Activated CD8-positive, alpha-beta memory T cell treated with anti-CD3 and anti-CD28 coated beads, Interleukin-2, amount 50 U/mL, for 24 hours (primary cell): Measurements from ENCODE around the gene NECTIN3.

ENCODE experiments used
- DNase-seq: peaks from one replicate; pipeline ENCODE4 v3.0.0-alpha.2; 2020; ENCODE audit errors: extremely low read depth

Gene NECTIN3, protein sequence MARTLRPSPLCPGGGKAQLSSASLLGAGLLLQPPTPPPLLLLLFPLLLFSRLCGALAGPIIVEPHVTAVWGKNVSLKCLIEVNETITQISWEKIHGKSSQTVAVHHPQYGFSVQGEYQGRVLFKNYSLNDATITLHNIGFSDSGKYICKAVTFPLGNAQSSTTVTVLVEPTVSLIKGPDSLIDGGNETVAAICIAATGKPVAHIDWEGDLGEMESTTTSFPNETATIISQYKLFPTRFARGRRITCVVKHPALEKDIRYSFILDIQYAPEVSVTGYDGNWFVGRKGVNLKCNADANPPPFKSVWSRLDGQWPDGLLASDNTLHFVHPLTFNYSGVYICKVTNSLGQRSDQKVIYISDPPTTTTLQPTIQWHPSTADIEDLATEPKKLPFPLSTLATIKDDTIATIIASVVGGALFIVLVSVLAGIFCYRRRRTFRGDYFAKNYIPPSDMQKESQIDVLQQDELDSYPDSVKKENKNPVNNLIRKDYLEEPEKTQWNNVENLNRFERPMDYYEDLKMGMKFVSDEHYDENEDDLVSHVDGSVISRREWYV

DNA sequence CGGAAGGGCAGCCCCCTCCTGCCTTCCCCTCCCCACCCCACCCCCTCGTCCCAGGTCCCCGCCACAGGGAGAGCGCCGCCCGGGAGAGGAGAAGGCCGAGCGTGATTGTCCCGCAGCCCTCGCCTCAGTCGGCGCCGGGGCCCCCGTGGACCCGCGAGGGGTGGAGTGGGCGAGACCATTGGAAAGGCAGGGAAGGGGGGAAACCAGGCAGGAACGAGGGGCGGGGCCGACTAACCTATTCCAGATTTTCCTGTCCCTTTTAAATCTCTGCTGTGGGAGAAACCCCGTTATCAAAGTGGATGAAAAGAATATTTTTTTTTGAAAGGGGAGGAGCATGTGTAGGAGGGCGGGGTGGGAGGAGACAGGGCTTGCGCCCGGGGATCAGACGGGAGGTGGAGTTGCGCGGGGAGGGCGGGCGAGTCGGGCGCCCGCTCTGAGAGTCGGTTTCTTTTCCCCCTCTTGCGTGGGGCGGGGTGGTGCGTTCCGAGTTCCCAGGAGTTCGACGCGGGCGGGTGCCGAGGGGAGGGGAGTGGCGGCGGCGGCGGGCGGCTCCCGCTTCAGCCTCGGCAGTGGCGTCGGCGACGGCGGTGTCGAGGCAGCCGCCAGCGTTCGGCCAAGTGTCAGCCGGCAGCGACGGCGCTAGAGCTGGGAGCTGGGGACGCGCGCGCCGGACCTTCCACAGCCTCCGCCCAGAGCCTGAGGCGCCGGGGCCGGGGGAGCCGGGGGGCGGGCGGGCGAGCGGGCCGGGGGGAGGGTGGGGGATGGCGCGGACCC, at the start of gene NECTIN3:
TSS of gene NECTIN3 (plus strand) at position 560 of the 774 bp plus-strand sequence. CDS start at position 762, 202 bp downstream.
- DNase-seq: peak; percentile 57

DNA sequence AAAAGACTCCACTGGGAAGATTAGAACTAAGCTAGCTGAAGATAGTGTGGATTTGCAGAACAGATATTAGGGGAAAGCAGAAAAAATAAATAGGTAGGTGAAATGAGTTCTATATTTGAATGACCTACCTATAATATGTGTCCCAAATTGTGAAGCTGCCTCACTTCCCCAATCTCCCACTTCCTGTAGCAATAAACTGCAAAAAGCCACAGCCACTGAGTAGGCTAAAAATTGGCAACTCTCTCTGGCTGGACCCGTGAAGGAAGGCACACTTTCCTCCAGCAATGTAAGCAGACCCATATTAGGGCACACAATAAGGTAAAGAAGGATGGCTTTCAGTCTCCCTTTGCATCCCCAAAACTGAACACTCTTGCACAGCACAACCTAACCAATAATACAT, 43.7 kb upstream of the NECTIN3 start:
- no peak for DNase-seq

- DNase-seq: no peak
Observed at GRCh38 chr3:111031538-111031937, 40.1 kb upstream of the NECTIN3 start.

GRCh38 chr3:111032677-111033076, 38.9 kb upstream of the NECTIN3 start:
- DNase-seq: no peak

- DNase-seq: no peak
Observed at GRCh38 chr3:111033470-111034050, 38.1 kb upstream of the NECTIN3 start.

DNA sequence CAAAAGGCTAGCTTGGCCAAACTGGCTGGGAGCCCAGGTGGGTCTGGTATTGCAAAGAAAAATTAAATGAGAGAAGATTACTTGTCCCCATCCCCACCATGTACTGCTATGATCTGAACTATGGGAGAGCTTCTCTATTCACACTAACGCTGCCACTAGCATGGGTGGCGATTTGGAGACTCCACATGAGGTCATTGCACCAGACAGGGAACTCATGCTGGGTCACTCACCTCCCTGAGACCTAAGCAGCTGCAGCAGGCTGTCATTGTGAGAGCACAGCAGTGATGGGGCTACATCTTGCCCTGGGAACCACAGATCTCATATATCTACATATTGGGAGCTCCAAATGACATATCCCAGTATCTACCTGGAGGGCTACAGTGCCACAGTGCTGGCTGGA, 36.3 kb upstream of the NECTIN3 start:
- no peak for DNase-seq

GRCh38 chr3:111035902-111036301, 35.7 kb upstream of the NECTIN3 start:
- no peak for DNase-seq

DNA sequence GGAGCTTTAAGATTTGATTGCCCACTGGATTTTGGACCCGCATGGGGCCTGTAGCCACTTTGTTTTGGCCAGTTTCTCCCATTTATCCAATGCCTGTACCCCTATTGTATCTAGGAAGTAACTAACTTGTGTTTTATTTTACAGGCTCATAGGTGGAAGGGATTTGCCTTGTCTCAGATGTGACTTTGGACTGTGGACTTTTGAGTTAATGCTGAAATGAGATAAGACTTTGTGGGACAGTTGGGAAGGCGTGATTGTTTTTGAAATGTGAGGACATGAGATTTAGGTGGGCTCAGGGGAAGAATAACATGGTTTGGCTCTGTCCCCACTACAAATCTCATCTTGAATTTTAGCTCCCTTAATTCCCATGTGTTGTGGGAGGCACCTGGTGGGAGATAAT, 30.7 kb upstream of the NECTIN3 start:
- no peak for DNase-seq

DNA sequence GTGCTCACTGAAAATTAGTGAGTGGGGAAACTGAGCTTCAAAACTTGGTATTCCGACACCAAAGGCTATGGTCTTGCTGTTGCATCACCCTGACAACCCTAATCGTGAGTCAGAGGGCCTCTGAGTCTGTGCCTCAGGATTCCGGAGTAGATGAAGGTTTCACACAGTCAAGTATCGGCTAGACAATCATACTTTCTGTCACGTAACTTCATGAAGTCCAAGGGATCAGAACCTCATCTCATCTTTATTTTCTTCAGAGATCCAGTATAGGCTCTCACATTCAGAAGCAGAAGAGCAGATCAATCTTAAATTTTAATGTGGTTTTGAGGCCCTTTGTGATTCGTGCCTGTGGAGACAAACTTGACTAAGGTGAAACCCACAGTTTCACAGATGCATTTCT, 26.1 kb upstream of the NECTIN3 start:
- no peak for DNase-seq

DNA sequence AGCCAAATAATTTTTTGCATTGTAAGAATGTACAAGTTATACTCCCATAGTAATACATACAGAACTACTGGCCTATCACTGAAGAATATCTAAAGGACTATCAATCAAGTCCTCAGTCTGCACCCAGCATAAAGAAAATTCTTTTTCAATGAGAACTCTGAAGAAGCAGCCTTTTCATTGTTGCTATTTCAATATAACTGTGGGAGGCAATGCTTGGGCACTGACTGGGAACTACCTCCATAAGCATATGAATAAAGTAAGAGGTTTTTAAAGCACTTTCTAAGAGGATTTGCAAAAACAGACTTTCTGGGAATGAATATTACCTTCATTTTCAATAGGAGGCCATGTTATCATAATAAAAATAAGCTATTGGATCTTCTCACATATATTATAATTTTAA, 24.6 kb upstream of the NECTIN3 start:
- no peak for DNase-seq

GRCh38 chr3:111047812-111048435, 23.7 kb upstream of the NECTIN3 start:
- DNase-seq: no peak

DNA sequence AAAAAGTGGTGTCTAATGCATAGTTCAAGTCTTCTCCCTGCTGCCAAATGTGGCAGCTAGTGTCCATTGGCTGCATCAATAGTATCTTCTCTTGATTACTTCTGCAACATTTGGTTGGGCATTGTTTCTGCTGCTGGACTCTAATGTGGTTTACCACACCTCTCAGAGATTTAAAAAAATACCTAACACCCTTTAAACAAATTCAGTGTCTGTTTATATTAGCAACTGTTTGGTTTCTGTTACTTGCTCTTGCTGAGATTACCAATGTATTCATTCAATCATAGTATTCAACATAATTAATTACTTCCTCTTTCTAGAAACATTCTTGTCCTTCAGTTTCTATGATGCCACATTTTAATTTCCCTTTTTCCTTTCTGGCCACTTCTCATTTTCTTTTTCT, 20.3 kb upstream of the NECTIN3 start:
- no peak for DNase-seq

DNA sequence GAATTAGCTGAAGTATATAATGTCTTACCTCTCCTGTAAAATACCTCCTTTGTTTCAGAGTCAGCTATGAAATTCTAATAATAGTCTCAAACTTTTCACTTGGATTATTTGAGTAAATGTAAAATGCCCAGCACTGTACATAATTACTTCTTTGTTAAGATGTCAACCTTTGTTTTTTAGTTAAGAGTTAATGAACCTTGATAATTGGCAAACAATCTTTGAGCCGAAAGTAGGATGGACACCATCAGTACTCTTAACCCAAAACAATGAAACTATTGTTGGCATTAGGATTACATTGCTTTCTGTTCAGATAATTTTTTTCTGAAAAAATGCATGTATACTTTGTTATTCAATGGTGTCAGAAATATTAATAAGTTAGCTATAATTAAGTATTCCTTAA, 3.0 kb upstream of the NECTIN3 start:
- no peak for DNase-seq

DNA sequence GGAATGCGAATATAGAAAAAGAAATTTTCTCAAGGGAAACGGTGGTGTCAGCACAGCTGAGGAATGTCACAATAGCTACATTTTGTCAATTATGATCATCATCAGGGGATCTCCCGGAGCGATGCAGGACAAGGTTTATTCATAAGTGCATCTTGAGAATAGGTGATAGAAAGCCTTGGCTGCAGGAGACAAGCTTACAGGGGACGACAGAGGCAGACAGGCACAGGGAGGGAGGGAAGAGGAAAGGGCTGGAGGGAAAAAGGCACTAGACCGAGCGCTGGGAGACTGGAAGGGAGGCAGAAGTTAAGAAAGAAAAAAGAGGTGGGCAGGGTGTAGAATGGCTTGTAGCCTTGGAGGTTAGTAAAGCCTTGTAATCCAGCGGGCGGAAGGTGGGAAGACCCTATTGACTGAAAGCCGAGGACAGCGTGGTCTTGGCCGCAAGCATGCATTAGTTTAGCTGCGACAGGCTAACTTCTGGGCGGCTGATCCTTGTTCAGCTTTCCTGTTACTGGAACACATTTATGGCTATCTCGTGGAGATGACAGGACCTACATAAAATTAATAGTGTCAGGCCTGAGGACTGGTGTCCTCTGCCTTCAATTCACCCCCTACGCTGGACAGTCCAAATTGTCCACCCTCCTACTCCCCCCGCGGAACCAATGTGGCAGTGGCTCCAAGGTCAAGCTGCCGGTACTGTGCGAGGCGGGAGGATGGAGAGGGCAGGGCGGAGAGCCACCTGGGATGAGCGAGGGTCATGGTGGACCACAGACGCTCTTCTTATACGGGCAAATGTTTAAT, 1.4 kb upstream of the NECTIN3 start:
- DNase-seq: no peak

DNA sequence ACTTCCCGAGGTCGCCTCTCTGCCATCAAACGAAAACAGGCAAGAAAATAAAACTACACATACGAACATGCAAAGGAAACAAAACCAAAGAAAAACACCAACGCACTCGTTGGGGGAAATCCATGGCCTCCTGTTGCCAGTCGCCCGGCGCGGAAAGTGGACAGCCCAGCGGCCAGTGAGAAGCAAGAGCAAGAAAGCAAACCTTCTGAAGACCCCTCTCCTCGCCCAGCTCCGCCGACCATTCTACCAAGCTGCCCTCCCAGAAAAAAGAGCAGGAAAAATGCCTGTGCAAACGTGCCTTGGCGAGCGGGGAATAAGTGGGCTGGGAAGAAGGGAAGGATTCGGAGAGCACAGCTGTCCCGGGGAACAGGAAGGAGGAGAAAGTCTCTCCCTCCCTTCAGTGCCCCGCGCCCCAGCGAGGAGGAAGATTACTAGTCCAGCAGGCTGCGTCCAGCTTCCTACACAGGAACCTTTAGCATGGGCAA, 802 bp upstream of the NECTIN3 start:
- no peak for DNase-seq

DNA sequence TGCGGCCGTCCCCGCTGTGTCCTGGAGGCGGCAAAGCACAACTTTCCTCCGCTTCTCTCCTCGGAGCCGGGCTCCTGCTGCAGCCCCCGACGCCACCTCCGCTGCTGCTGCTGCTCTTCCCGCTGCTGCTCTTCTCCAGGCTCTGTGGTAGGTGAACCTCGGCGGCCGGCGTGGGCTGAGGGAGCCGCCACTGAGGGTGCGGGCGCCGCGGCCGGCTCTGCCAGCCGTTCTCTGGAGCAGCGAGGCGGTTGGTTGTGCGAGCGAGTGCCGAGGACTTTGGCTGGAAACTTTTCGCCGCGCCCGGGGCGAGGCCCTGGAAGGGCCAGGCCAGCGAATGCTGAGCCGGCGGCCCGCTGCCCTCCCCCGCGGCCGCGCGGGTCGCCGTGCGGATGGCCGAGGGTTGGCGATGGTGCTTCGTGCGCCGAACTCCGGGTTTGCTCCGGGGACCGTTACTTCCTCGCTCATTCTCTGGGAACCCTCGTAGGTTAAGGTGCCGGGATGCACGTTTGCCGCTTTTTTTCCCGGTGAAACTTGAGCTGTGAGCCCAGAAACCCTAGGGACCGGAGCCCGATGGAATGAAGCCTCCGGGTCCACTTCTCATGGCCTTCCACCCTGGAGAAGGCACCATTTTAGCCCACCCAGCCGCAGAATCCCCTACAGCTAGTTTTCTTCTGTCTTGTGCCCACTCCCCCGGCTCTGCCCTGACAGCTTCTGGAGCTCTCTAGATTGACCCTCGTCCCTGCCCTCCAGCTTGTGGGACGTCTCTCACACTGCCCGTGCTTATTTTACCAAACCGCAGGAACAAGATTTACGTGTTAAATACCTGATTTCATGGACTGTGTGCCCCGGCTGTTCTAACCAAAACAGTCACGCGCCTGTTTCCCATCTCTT, 660 bp downstream of the NECTIN3 start:
- no peak for DNase-seq

DNA sequence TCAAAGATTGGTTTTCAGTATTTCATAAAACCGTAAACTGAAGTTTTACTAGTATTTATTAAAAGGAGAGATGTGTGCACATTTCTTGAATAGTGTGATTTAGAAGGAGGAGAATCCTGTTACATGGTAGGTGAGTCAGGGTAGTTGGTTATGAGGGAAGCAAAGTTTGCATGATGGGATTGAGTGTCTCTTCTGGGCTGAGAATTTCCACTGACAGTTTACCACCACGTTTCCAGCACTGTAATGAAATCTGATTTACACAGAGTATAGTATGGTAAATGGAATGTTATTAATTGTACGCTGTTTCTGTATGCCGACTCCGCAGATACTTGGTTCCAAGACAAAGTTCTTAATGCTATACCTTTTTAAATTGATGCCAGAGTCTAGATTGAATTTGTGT, 1.6 kb downstream of the NECTIN3 start:
- no peak for DNase-seq

DNA sequence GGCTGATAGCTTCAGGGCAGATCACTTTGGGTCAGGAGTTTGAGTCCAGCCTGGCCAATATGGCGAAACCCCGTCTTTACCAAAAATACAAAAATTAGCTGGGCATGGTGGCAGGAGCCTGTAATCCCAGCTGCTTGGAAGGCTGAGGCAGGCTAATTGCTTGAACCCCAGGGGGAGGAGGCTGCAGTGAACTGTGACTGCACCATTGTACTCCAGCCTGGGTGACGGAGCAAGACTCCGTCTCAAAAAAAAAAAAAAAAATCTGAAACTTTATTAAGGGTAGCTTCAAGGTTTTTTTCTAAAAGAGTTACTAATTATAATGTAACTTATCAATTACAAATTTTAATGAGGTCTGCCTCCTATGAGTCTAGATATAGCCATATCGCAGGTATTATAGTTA, 5.1 kb downstream of the NECTIN3 start:
- DNase-seq: no peak

DNA sequence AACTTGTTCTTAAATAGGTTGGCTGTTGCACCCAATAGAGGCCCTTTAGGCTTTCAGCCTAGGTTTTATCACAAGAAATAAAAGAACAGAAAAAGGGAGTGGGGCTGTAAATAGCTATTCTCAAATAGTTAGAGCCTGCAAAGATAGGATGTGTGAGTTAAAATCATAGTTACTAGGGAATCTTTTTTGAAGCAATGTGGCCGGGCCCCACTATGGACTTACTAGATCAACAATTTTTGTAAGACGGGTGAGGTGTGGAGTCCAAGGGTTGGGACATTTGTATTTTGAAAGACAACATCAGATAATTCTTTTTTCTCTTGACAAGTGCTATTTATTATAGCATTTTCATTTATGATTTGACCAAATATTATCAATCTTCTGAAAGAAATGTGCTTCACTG, 5.8 kb downstream of the NECTIN3 start:
- DNase-seq: no peak

GRCh38 chr3:111080413-111080812, 8.8 kb downstream of the NECTIN3 start:
- DNase-seq: no peak
